Tibial artery (tissue), 4 donors: Measurements from ENCODE around the gene SLCO4A1.
A peak's percentile ranks its signal among the peaks of the same experiment; 100 is the strongest.

Experiments
- DNase-seq, 2 donors: peaks; one replicate each; pipeline ENCODE4 v3.0.0-alpha.2; 2019
- H3K27ac ChIP-seq, 2 donors: fragments of 200-600 bp; sonication (generic) in 1 of 2; 1 replicate in 1 of 2; 2 replicates in 1 of 2; pipeline ENCODE4 v1.5.1; 2018 to 2019; ENCODE audit warnings: mild to moderate bottlenecking in 1 of 2
- H3K27me3 ChIP-seq, 2 donors: fragments of 200-600 bp; sonication (generic) in 1 of 2; one replicate each; pipeline versions ENCODE4 v1.5.1 to v1.6.0; 2016 to 2019
- H3K36me3 ChIP-seq, 3 donors: fragments of 200-600 bp; sonication (generic) in 2 of 3; one replicate each; pipeline ENCODE4 v1.5.1; 2016 to 2019; ENCODE audit warnings: mild to moderate bottlenecking in 2 of 3
- H3K4me1 ChIP-seq, 4 donors: fragments of 200-600 bp; sonication (generic) in 2 of 4; 1 replicate in 3 of 4; 2 replicates in 1 of 4; pipeline ENCODE4 v1.5.1; 2016 to 2019
- H3K4me3 ChIP-seq, 2 donors: fragments of 200-600 bp; sonication (generic) in 1 of 2; 1 replicate in 1 of 2; 2 replicates in 1 of 2; pipeline ENCODE4 v1.5.1; 2018 to 2019; ENCODE audit warnings: mild to moderate bottlenecking in 2 of 2
- H3K9me3 ChIP-seq, 3 donors: fragments of 200-600 bp; sonication (generic) in 1 of 3; one replicate each; pipeline ENCODE4 v1.5.1; 2016 to 2019
- intact Hi-C: fragments of 100-400 bp; cut with DNase I; formaldehyde crosslinking; loops from one replicate; pipeline ENCODE4 v1.15.0; 2023; ENCODE audit warnings: low total_unique reads
- TF ChIP-seq, protein P1 (sequence below), 2 experiments: fragments of 200-600 bp in 1 of 2; fragments of 450-650 bp in 1 of 2; IDR thresholded peaks; one replicate each; pipeline ENCODE4 v1.5.1; 2017 to 2019; ENCODE audit warnings: antibody characterized with exemption in 2 of 2, mild to moderate bottlenecking in 1 of 2, moderate library complexity in 1 of 2

Gene SLCO4A1, protein sequence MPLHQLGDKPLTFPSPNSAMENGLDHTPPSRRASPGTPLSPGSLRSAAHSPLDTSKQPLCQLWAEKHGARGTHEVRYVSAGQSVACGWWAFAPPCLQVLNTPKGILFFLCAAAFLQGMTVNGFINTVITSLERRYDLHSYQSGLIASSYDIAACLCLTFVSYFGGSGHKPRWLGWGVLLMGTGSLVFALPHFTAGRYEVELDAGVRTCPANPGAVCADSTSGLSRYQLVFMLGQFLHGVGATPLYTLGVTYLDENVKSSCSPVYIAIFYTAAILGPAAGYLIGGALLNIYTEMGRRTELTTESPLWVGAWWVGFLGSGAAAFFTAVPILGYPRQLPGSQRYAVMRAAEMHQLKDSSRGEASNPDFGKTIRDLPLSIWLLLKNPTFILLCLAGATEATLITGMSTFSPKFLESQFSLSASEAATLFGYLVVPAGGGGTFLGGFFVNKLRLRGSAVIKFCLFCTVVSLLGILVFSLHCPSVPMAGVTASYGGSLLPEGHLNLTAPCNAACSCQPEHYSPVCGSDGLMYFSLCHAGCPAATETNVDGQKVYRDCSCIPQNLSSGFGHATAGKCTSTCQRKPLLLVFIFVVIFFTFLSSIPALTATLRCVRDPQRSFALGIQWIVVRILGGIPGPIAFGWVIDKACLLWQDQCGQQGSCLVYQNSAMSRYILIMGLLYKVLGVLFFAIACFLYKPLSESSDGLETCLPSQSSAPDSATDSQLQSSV

DNA sequence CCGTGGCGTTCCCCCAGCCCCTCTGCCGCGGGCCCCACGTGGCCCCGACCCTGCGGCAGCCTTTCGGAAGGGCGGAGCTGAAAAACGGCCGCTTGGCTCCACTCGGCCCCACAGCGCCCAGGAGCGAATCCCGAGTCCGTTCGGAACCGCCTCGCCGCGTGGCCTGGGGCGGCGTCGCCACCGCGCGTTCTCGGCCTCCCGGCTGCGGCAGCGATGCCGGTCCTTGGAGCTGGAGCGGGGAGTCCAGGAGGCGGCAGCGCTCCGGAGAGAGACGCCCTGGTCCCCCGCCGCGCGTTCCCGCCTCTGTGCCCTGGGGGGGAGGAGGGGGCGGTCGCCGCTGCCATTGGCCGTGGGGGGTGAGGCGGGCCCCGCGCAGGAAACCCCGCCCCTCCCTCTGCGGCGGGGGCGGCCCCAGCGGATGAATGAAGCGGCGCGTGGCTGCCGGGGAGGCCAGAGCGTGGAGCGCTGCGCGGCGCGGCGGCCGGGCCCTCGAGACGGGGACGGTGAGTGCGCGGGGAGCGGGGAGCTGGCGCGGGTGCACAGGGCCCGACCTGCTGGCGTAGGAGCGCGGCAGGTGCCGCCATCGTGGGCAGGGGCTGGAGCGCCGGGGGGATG is at the start of gene SLCO4A1:
TSS of gene SLCO4A1 (plus strand) at position 453 of the 615 bp plus-strand sequence. CDS start 13,952 bp downstream, outside the sequence.
- H3K27me3 ChIP-seq = peaks cover 0 to 93% of the 10 kb centered on the region in 2 donors

DNA sequence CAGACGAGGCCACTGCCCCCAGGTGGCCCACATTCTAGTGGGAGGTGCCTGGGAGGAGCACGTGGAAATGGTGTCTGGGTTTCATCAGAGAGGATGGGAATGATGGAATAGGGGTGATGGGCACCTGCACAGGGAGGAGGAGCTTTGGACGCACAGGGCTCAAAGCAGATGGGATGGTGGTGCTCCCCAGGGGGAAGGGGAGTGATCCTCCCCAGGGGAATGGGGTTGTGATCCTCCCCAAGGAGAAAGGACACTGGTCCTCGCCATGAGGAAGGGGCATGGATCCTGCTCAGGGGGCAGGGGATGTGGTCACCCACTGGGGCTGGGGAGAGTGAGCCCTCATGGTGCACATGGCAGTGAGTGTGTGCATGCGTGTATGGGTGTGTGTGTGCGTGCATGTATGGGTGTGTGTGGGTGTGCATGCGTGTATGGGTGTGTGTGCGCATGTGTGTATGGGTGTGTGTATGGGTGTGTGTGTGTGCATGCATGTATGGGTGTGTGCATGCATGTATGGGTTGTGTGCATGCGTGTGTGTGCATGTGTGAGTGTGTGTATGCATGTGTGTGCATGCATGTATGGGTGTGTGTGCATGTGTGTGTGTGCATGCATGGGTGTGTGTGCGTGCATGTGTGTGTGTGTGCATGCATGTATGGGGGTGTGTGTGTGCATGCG is 49.7 kb upstream of the SLCO4A1 start:
- TF ChIP-seq, protein P1, sequence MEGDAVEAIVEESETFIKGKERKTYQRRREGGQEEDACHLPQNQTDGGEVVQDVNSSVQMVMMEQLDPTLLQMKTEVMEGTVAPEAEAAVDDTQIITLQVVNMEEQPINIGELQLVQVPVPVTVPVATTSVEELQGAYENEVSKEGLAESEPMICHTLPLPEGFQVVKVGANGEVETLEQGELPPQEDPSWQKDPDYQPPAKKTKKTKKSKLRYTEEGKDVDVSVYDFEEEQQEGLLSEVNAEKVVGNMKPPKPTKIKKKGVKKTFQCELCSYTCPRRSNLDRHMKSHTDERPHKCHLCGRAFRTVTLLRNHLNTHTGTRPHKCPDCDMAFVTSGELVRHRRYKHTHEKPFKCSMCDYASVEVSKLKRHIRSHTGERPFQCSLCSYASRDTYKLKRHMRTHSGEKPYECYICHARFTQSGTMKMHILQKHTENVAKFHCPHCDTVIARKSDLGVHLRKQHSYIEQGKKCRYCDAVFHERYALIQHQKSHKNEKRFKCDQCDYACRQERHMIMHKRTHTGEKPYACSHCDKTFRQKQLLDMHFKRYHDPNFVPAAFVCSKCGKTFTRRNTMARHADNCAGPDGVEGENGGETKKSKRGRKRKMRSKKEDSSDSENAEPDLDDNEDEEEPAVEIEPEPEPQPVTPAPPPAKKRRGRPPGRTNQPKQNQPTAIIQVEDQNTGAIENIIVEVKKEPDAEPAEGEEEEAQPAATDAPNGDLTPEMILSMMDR (IDR thresholded peaks at IDR 0.05) = no peak
- DNase-seq = no peak
- H3K9me3 ChIP-seq = no peaks in the 10 kb centered on the region
- H3K4me1 ChIP-seq = peaks cover 0 to 13% (median 5%) of the 10 kb centered on the region in 4 donors
- no peaks in the 10 kb centered on the region for H3K36me3 ChIP-seq
- intact Hi-C loops = no loop called here
- H3K27ac ChIP-seq = no peak overlapping the region
- H3K4me3 ChIP-seq = no peak overlapping the region
- peaks cover 0 to 92% of the 10 kb centered on the region in 2 donors for H3K27me3 ChIP-seq

More for the DNA sequence above, at the start of gene SLCO4A1:
- intact Hi-C loops = no loop called here
- Histone ChIP-seq H3K27ac (no peak within 1 kb of the TSS), H3K4me3 (peak within 1 kb of the TSS; percentile 41 to 50), H3K9me3 (no peaks in the 10 kb centered on the region), H3K4me1 (peaks cover 0 to 25% (median 20%) of the 10 kb centered on the region in 4 donors), H3K36me3 (no peaks in the 10 kb centered on the region)
- TF ChIP-seq, protein P1 (IDR thresholded peaks at IDR 0.05) = no peak
- DNase-seq = peak; percentile 75 to 85

DNA sequence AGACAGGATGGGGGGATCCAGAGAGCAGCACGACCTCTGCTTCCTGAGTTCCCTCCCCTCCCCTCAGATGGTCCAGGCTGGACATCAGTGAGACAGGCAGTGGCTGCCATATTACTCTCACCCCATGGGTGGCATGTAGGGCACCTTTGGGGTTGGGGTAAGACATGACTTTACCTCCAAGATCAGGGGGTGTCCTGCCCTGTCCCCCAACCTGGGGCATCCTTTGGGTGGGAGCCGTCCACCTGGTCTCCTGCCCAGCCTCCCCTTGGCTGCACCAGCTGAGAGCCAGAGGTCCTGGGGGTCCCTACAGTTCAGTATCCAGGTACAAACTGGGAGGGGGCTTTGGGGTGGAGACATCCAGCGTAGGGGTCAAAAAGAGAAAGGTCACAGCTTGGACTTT is 48.7 kb upstream of the SLCO4A1 start:
- peaks cover 0 to 8% (median 3%) of the 10 kb centered on the region in 4 donors for H3K4me1 ChIP-seq
- no peak overlapping the region for H3K4me3 ChIP-seq
- no peak overlapping the region for H3K27ac ChIP-seq
- H3K9me3 ChIP-seq = no peaks in the 10 kb centered on the region
- TF ChIP-seq, protein P1 (IDR thresholded peaks at IDR 0.05) = no peak
- H3K36me3 ChIP-seq = no peaks in the 10 kb centered on the region
- peaks cover 0 to 92% of the 10 kb centered on the region in 2 donors for H3K27me3 ChIP-seq
- DNase-seq = no peak
- intact Hi-C loops = no loop called here

DNA sequence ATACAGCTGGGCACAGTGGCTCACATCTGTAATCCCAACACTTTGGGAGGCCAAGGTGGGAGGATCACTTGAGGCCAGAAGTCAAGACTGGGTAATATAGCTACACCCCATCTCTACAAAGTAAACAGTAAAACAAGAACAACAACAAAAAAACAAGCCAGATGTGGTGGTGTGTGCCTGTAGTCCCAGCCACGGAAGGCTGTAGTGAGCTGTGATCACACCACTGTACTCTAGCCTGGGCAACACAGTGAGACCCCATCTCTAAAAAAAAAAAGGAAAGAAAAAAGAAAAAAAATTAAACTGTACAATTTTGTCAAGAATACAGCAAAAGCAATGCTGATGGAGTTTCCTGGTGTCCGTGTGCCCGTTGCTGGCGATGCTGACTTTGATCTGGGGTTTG is 47.2 kb upstream of the SLCO4A1 start:
- no peaks in the 10 kb centered on the region for H3K36me3 ChIP-seq
- peaks cover 0 to 92% of the 10 kb centered on the region in 2 donors for H3K27me3 ChIP-seq
- no peak overlapping the region for H3K4me3 ChIP-seq
- TF ChIP-seq, protein P1 (IDR thresholded peaks at IDR 0.05) = no peak
- H3K27ac ChIP-seq = no peak overlapping the region
- no peaks in the 10 kb centered on the region for H3K9me3 ChIP-seq
- DNase-seq = no peak
- peaks cover 0 to 6% (median 0%) of the 10 kb centered on the region in 4 donors for H3K4me1 ChIP-seq
- intact Hi-C loops = no loop called here

DNA sequence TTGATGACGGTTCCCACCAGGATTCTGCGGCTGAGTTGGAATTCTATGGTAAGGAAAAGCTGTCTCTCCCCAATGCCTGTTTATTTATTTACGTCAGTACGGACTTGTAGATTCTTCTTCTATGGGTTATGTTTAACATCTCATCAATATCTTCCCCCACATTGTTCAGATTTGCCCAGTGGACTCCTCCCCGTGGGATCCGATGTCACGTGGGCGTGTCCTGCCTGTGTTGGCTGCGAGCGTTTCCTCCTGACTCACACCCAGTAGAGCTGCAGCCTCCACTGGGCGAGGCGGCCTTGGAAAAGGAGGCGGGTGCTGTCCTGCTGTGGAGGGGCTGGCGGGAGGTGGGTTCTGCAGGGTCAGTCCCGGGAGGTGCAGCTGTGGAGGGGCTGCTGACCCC is 46.8 kb upstream of the SLCO4A1 start:
- TF ChIP-seq, protein P1 (IDR thresholded peaks at IDR 0.05) = no peak
- no peaks in the 10 kb centered on the region for H3K9me3 ChIP-seq
- H3K27ac ChIP-seq = no peak overlapping the region
- DNase-seq = peak in 1 of 2 donors; percentile 53
- intact Hi-C loops = no loop called here
- H3K4me3 ChIP-seq = no peak overlapping the region
- peaks cover 0 to 93% of the 10 kb centered on the region in 2 donors for H3K27me3 ChIP-seq
- peaks cover 0 to 2% (median 0%) of the 10 kb centered on the region in 4 donors for H3K4me1 ChIP-seq
- H3K36me3 ChIP-seq = no peaks in the 10 kb centered on the region
